A549 (cell line): Measurements from ENCODE around the gene TM4SF4.
A peak's percentile ranks its signal among the peaks of the same experiment; 100 is the strongest.

Experiments
- ESRRA ChIP-seq: fragments of 150-350 bp; IDR thresholded peaks from 2 replicates; pipeline ENCODE4 v1.6.1; 2014; ENCODE audit warnings: mild to moderate bottlenecking, low read length, borderline replicate concordance
- POLR2A ChIP-seq: IDR thresholded peaks from 2 replicates; pipeline ENCODE4 v1.6.1; 2012; ENCODE audit warnings: mild to moderate bottlenecking, low read length
- RARB ChIP-seq: fragments of 250-450 bp; sonication (Bioruptor Pico); IDR thresholded peaks from 2 replicates; pipeline ENCODE4 v1.8.0; 2021; ENCODE audit warnings: mild to moderate bottlenecking, moderate library complexity
- SREBF2 ChIP-seq: fragments of 450-650 bp; IDR thresholded peaks from 2 replicates; pipeline ENCODE4 v1.6.1; 2014; ENCODE audit warnings: mild to moderate bottlenecking, moderate library complexity
- TP53 ChIP-seq: fragments of 250-450 bp; sonication (Bioruptor Pico); IDR thresholded peaks from 2 replicates; pipeline ENCODE4 v1.5.0; 2021; ENCODE audit warnings: mild to moderate bottlenecking, moderate library complexity
- ZFP36 ChIP-seq: fragments of 450-650 bp; IDR thresholded peaks from 2 replicates; pipeline ENCODE4 v1.6.1; 2014; ENCODE audit warnings: borderline replicate concordance; ENCODE audit not compliant: partially characterized antibody
- ZNF302 ChIP-seq: fragments of 250-450 bp; sonication (Bioruptor Pico); IDR thresholded peaks from 2 replicates; pipeline ENCODE4 v1.9.0; 2021; ENCODE audit warnings: inconsistent platforms, mild to moderate bottlenecking, moderate library complexity
- TF ChIP-seq, protein P1 (sequence below): fragments of >200 bp; sonication (Bioruptor Twin); formaldehyde crosslinking; IDR thresholded peaks from 3 replicates; pipeline ENCODE4 v1.5.1; 2016
- TF ChIP-seq, protein P2 (sequence below): IDR thresholded peaks from 2 replicates; pipeline ENCODE4 v1.6.1; 2012

DNA sequence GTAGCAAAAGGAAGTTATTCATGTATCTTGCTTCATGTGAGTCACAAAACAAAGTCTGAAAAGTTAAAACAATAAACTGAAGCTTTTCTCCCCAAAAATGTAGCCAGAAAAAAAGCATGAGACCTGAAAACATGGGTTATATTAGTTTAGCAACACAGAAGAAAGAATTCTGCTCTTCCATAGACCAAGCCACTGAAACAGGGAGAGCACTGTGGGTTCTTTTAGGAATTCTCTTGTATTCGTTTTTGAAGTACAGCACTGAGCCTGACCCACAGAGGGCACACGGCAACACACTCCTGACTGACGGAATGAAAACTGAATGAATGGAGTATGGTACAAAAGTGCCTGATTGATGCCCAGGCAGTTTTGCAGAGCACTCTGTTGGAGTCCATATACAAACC lies 66.6 kb downstream of the TM4SF4 start:
- TF ChIP-seq, protein P1, sequence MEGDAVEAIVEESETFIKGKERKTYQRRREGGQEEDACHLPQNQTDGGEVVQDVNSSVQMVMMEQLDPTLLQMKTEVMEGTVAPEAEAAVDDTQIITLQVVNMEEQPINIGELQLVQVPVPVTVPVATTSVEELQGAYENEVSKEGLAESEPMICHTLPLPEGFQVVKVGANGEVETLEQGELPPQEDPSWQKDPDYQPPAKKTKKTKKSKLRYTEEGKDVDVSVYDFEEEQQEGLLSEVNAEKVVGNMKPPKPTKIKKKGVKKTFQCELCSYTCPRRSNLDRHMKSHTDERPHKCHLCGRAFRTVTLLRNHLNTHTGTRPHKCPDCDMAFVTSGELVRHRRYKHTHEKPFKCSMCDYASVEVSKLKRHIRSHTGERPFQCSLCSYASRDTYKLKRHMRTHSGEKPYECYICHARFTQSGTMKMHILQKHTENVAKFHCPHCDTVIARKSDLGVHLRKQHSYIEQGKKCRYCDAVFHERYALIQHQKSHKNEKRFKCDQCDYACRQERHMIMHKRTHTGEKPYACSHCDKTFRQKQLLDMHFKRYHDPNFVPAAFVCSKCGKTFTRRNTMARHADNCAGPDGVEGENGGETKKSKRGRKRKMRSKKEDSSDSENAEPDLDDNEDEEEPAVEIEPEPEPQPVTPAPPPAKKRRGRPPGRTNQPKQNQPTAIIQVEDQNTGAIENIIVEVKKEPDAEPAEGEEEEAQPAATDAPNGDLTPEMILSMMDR: peak; percentile 35
- TF ChIP-seq RARB (no peak), SREBF2 (no peak), ZNF302 (CRISPR knock-in tag) (no peak), POLR2A (no peak), TP53 (CRISPR knock-in tag) (no peak), ZFP36 (no peak), ESRRA (no peak)
- TF ChIP-seq, protein P2, sequence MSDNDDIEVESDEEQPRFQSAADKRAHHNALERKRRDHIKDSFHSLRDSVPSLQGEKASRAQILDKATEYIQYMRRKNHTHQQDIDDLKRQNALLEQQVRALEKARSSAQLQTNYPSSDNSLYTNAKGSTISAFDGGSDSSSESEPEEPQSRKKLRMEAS: no peak
